Measurements from ENCODE around the gene ZNF175.
"Not testable (repeated sequence)": the region's sequence is repeated elsewhere in the genome, so short reads cannot be mapped to it uniquely, and the experiment has no call there.

ZNF175 gene

DNA sequence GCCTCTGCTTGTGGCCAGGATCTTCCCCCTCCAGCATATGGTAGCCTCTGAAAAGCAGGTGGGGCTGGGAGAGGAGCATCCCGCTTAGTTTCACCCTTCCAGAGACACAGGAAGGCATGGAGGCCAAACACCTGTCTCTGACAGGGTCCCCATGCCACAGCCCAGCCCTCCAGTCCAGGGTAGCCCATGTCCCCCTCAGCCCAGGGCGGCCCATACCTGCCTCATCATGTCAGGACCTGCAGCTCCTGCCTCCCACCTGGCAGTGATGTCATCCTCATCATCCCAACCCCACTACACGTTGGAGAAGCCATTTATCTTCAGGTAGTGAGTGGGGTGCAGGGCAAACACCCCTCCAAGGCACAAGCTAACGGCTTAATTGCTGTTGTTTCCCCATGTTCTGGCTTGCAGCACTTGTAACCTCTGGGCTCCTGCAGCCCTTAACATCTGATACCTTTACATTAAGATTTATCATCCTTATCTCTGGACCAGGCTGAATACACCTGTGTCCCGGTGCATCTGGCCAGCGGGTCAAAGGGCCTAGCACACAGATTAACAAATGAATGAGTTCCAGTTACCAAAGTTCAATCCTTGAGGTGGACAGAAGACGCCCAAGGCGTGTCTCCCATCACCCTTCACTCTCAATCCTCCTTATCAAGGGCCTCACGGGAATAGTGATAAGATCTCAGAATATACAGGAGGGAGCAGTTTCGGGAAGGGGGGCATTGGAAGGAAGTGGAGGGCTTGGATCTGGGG is 22.2 kb downstream of the ZNF175 start:
- DNase-seq, result no peak

DNA sequence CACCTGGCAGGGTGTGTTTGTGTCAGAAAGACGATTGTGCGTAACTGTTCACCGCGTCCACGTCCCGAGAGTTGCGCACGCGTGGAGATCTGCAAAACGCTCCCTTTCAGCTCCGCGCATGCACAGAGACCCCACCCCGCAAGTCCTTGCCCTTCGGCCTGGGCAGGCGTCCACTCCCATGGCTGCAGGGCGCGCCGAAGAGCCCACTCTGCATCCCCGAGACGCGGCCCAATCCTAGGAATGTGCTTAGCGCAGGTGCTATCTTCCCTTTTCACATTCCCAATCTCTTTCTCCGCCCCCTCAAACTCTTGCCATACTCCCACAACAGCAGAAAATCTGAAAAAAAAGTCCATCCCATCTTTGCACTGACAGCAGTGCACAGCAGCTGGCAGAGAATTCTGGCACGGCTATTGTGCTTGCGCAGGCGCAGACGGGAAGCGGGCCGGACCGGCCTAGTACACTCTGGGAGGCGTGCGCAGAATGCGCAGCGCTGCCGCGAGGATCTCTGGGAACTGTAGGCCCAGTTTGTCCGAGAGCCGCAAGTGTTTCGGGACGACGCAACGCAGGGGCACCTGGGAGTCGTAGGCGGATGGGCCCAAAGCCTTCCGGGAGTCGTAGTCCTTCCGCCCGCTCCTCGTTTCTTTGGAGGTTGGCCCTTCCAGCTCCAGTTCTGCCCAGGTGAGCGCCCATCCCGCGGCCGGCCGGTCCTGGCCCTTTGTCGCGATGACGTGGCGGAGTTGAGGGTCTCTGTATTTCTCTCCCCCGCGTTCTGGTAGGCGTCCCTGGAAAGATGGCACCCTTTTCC is 23.1 kb downstream of the ZNF175 start:
- peak; percentile 94 for DNase-seq

DNA sequence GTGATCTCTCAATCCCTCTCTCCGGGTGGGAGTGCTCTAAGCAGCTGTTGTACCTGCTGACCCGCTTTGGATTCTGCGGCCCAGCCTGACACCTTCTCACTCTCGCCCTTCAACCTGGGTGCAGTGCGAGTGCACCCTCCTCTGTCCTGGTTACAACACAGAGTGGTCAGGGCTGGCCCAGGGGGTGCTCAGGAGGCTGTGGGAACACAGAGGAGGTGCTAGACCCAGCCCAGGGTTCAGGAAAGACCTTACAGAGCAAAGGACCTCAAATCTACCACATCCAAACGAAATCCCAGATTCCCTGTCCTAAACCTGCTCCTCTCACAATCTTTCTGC is 23.7 kb downstream of the ZNF175 start:
- DNase-seq, result no peak

DNA sequence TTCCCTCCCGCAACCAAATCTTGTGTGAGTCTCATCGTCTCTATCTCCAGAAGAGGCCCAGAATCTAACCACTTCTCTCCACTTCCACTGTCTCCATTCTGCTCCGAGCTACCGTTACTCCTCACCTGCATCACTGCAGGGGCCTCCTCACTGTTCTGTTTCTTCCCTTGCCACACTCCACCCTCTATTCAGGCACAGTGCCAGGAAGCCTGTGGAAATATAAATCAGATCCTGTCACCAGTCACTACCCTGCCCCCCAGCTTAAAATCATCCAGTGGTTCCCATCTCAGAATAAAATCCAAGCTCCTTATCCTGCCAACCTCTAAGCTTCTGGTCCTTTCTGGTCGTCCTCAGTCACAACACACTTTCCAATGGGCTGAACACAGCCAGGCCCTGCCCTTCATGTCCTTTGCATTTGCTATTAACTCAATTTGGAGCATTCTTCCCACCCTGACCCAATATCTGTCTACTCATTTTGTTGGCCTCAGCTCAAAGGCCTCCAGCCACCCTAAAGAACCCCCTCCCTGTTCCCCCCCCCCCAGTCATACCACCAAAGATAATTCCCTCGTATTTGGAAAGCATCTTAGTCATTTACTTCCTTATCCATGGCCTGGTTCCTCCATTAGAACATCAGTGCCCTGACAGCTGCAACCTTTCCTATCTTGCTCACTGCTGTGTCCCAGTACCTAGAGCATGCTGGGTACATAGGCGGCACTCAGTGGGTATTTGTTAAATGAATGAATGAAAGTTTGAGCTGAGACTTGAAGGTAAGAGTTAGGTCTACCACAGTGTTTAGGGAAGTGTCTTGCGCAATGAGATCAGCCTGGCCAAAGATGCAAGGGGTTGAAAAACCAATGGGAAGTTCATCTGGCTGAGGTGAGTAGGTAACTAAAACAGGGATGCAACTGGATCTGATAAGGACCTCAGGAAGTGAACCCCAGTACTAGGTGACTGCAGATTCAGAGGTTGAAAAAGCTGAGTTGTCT is 24.4 kb downstream of the ZNF175 start:
- no peak for DNase-seq

DNA sequence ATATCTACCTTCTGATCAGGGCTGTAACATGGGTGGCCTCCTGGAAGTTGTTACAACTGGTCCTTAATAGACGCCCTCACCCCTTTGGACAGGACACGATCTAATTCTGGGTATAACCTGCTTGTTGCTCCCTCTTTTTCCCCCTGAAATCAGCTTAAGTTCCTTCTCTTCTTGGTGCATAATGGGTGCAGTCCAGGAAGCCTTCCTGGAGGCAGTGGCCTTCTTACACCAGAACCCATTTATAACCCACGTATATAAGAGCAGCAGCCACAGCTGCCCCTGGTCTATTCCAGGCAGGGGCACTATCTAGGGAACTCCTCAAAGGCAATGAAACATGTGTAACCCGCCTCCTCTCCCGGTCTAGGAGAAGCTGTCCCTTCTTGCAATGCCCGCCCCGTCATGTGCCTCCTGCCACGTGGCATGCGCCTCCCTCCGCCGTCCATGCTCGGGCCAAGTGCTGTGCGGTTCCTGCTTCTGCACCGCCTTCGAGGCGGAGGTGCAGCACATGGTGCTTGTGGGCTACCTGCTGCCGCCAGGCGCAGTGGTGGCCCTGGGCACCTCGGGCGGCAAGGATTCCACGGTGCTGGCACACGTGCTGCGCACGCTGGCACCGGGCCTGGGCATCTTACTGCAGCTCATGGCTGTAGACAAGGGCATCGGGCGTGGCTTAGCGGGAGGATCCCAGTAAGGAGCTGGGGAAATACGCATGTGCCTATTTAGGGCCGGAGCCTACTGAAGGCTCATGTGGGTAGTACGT is 27.3 kb downstream of the ZNF175 start:
- DNase-seq, result no peak

DNA sequence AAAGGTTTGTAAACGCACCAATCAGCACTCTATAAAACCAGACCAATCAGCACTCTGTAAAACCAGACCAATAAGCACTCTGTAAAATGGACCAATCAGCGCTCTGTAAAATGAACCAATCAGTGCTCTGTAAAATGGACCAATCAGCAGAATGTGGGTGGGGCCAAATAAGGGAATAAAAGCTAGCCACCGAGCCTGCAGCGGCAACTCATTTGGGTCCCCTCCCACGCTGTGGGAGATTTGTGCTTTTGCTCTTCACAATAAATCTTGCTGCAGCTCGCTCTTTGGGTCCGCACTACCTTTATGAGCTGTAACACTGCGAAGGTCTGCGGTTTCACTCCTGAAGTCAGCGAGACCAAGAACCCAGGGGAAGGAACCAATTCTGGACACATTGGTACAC is 28.0 kb downstream of the ZNF175 start:
- DNase-seq, result no peak

DNA sequence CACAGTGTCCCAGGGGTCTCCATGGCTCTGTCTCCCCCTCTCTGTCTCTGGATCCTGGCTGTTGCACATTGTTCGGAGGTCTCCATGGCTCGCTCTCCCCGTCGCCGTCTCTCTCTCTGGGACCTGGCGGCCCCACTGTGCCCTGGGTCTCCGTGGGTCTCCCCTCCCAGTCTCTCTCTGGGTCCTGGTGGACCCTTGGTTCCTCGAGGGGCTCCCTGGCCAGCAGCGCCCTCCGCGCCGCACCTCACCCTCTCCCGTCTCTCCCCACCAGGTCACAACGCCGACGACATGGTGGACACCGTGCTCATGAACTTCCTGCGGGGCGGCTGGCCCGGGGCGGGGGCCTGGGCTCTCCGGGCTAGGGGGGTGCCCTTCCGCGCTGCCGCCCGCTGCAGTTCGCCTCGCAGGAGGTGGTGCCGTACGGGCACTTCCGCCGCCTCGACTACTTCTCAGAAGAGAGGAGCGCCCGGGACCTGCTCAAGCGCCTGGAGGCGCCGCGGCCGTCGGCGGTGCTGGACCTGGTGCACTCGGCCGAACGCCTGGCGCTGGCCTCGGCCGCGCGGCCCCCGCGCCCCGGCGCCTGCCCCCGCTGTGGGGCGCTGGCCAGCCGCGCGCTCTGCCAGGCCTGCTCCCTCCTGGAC is 30.0 kb downstream of the ZNF175 start:
- no peak for DNase-seq

DNA sequence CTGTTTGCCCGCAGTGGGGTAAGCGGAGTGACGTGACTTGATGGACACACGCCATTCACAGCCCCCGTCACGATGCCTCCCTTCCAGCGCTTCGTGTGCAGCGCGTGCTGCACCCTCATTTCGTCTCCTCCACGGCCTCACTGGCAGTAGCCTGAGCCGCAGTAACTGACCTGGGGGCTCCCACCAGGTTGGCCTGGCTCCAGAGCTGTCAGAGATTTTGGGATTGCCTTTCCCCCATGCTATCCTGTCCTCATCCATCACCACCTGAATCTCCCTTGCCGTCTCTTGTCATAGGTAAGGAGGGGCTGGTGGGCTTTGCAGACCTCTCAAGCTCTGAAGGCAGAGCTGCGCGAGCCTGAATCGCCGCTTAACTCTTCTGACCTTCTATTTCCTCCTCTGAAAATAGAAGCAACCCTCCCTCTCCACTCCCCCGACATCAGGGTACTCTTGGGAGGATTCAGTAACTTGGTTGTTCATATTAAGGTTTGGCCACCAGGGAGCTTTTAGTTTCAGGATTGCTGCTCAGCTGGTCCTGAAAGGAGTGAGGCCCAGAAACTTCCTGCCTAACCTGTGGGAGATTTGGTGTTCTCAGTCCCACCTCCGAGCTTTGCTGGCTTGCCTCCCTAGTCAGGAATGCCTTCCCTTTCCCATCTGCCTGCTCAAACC is 31.2 kb downstream of the ZNF175 start:
- DNase-seq, result no peak

DNA sequence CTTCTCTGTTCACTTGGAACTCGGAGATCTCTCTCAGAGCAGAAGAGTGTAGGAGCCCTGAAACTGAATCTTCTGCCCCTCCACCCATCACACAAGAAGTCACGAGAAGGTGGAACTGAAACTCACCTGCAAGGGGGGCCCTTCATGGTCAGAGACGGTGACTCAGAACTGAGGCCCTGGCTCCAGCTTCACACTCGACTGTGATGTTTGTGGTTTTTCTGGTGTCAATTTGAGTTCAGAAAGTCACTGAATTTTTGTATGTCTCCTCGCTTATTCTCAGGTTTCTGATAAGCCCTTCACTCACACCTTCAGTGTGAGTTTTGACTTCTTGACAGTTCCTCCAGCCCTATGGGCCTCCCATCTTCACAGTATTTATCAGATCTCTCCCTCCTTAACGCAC is 36.0 kb downstream of the ZNF175 start:
- DNase-seq, result no peak

DNA sequence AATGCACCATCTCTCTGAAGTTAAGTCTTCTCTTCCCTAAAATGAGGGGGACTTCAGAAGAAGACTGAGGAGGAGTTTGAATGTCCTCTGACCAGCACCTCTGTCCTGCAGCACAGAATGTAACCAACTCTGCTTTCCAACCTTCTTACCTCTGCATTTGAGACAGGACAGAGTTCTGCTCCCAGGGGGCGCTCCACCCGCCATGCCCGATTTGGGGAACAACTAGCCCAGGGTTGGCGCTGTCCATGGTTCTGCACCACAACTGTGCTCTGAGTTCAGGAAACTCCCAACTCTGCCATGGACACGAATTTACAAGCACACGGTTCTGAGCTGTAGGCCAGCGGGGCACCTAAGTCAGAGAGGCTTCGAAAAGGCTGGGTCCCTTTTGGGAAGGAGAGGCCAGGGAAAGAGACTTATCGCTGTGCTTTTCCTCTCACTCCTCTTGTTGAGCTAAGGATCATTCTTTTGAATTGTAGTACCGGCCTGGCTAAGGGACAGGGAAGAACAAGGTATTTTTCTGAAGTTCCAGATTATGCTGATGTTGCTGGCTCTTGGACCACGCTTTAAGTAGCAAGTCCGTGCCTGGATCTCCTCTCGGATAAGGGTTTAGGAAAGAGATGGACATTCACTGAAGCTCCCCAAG is 37.0 kb downstream of the ZNF175 start:
- DNase-seq, result peak; percentile 7

DNA sequence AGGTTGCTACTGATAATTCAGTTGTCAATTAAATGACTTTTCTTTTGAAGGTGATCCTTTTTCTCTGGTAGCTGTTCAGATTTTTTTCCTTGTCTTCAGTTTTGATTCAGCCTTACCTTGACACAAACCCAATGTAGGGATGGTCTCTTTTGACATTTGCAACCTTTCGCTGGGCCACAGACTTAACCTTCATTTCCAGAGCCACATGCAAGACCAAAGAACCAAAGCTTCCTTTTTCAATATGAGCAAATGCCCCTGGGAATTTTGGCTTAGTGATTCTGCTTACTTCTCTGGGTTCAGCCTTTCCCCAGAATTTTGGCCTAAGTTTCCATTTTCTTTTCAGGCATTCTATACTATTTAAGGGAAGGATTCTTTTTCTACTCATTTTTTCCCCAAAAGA is 39.5 kb downstream of the ZNF175 start:
- DNase-seq, result no peak

DNA sequence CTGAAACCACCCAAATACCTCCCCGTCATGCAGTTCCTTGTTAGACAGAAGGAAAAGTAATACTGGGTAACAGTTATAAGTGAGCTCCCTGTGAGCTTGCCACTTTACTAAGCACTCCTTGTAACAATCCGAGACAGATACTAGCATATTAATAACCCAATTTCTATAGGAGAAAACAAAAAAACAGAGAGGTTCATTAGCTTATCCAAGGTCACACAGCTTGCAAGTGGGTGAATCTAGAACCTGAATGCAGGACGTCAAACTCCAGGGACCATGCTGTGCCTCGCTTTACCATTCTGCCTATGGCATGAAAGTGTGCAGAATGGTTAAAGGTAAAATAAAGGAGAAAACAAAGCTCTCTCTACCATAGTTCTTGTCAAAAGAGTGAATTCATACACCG is 43.7 kb downstream of the ZNF175 start:
- no peak for DNase-seq

DNA sequence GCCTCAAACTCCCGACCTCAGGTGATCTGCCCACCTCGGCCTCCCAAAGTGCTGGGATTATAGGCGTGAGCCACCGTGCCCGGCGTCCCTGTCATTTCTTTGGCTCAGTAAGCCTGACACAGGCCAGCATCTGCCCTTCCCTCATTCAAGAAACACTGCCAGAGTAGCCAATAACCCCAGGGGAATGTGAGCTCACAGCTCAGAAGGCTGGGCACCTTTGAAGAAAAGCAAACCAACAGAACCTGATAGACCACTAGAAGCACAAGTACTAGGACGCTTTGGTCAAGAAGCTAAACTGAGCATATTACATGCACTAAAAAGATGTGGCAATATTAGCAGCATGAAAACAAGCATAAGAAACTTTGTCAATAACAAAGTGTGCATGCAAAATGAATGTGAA is 44.9 kb downstream of the ZNF175 start:
- no peak for DNase-seq

DNA sequence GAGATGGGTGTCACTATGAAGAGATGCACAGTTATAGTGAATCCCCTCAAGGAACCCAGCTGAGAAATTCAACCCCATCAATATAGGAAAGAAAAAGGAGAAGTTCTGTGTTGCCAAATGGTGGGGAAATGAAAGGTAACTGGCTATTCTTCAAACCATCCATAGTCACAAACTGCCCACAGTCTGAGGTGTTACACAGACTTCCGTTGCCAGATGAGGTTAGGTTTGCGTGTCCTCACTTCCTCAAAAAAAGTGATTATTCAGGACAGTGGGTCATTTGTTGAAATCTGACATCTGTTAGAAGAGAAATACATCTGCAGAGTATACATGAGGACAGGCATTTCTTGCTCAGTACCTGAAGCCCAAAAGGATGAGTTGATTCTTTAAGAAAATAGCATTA is 50.1 kb downstream of the ZNF175 start:
- DNase-seq, result no peak

DNA sequence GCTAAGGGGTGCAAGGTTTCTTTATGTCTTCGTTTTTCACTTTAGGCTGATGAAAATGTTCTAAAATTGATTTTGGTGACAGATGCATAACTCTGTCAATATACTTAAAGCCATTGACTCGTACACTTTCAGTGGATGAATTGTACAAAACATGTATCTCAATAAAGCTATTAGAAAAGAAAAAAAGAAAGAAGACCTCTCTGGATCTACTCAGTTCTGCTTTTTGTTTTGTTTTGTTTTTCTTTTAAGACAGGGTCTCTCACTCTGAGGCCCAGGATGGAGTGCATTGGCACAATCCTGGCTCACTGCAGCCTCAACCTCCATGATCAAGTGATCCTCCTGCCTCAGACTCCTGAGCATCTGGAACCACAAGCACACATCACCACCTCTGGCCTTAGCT is 55.6 kb downstream of the ZNF175 start:
- no peak for DNase-seq

DNA sequence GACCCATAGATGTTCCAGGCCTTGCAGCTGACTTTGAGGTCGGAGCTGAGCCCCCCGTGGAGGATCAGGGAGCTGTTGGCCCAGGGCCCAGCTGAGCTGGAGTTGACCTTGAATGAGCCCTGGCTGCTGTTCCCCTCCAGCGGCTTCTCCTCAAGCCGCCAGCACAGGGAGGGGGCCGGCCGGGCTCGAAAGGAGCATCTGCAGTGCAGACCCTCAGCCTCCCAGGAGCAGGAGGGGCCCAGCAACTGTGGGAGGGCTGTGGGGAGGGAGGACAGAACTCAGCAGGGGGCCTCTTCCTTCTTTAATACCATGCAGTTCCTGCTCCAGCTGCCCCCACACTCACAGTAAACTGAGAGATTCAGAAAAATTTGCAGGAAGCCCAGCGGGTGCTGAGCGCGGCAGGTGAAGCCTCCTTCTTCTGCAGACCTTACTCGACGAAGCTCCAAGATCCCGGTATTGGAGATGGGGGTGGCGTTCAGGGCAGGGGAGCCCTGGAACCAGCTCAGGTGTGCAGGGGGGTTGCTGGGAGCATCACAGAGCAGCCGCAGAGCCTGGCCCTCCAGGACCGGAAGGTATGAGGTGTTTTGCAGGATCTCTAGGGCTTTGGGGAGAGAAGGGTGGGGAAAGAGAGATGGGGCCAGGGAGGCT is 56.5 kb downstream of the ZNF175 start:
- DNase-seq, result no peak

DNA sequence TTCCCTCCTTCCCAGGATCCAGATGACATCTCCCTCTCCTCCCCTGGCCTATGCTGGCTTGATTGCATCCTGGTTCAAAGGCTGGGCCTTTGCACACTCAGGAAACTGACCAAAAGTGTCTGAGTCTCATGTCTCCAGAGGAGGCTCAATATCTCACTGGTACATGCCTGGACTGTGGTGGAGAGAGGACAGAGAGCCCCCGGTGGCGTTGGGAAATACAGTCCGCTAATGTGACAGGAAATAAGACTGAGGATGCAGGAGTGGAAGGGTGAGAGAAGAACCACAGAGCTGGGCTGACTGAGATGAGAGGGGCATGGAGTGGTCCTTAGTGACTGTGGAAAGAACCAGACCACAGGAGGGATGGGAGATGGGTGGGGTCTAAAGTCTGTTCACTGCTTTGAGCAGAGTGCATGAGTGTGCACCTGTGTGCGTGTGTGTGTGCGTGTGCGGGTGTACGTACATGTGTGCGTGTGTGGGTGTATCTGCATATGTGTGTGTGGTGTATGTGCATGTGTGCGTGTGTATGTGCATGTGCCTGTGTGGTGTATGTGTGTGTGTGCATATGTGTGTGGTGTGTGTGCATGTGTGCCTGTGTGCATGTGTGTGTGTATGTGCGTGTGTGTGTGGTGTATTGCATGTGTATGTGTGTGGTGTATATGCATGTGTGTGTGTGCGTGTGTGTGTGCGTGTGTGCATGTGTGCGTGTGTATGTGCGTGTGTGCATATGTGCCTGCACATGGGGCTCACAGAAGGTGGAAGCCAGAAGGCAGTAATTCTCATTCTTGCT is 57.3 kb downstream of the ZNF175 start:
- DNase-seq, result no peak

DNA sequence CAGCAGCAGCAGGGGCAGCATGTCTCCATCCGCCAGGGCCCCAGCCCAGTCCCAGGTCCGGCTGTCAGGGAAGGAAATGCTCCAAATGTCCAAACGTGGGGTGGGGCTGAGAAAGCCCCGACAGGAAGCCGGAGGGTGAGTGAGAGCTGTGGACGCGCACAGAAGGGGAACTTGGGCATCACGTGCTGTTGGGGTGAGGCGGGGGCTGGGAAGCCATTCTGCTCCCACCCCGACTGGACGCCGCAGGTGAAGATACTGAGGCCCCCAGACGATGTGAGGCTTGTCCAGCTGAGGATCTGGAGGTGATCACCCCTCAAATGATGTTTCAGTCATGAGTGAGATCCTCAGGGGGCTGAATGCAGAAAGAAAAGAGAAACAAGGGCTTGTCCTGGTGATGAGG is 59.2 kb downstream of the ZNF175 start, which contains the start of gene SIGLEC5:
SIGLEC5 (minus strand) TSS at position 87 of the 400 bp plus-strand sequence; CDS start at position 21, 66 bp downstream.
- not testable (repeated sequence) for DNase-seq

DNA sequence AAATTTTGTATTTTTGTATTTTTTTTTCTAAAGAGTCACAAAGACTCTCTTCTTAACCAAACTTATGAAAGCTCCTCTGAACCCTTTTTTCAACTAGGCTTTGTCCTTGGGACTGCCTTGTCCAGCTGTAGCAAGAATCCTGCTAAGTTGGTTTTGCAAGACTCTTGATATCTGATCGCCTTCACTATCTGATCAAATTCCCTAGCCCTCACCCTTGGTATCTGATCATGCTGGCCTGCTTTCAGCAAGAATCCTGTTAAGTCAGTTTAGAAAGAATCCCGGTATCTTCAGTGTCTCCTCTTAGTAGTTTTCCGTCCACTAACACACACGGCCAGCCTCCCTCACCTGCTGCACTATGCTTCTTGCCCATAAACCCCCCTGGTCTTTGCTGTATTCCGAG is 61.0 kb downstream of the ZNF175 start:
- no peak for DNase-seq
